Suprapubic skin (tissue), 3 donors: Measurements from ENCODE around the gene TMEM232.

ENCODE experiments used
- CTCF ChIP-seq, 2 donors: fragments of 200-600 bp in 1 of 2; fragments of 450-650 bp in 1 of 2; sonication (generic) in 1 of 2; IDR thresholded peaks; one replicate each; pipeline ENCODE4 v1.5.1; 2016 to 2019; ENCODE audit warnings: antibody characterized with exemption in 2 of 2, mild to moderate bottlenecking in 1 of 2, moderate library complexity in 1 of 2
- EP300 ChIP-seq: sonication (generic); formaldehyde crosslinking; IDR thresholded peaks from one replicate; pipeline ENCODE4 v1.6.1; 2017; ENCODE audit warnings: antibody characterized with exemption
- POLR2A ChIP-seq, 2 donors: fragments of 450-650 bp; IDR thresholded peaks; one replicate each; pipeline ENCODE4 v1.6.1; 2017; ENCODE audit warnings: antibody characterized with exemption in 2 of 2, mild to moderate bottlenecking in 2 of 2, moderate library complexity in 2 of 2

DNA sequence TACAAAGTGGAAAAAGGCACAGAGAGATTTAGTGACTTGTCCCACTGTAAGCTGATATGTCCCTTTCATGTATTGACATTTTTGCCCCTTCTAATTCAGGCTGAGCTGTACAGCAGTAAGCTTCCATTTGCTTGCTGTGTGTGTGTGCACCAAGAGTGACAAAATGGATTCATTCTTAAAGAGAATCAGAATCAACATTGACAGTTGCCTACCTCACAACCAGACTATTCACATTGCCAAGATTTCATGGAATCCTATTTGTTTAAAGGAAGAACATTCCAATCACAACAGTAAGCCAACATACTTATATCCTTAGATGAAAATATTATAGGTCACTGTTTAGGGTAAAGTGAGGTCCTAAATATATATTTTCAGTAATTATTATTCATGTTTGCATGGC lies 102.6 kb downstream of the TMEM232 start:
- TF ChIP-seq CTCF (IDR thresholded peaks at IDR 0.05) (no peak), EP300 (no peak), POLR2A (IDR thresholded peaks at IDR 0.05) (no peak)
